ENCODE data around the gene OGT. TPM values are rescaled to one million over a fixed set of nuclear protein-coding genes. Genes with fewer than 3 reads are reported as not detected.
"Not testable (repeated sequence)": the region's sequence is repeated elsewhere in the genome, so short reads cannot be mapped to it uniquely, and the experiment has no call there.

The OGT gene
- polyA plus RNA-seq, 1 experiment: 252 TPM

GRCh38 chrX:71607488-71607887 is 74.6 kb downstream of the OGT start:
- Histone ChIP-seq H3K4me3 (ENCODE audit: low read depth, low read length) (no peak overlapping the region), H3K27ac (ENCODE audit: low read depth, low read length) (no peak overlapping the region), H3K27me3 (ENCODE audit: control insufficient read depth, insufficient read depth, low read length) (no peaks in the 10 kb centered on the region), H3K9me3 (ENCODE audit: control insufficient read depth, insufficient read depth, low read length) (no peaks in the 10 kb centered on the region)
- TF ChIP-seq CTCF (IDR thresholded peaks at IDR 0.05; ENCODE audit: low read depth, low read length): no peak
- ChIA-PET CTCF (no interaction called here), POLR2A (no interaction called here)
- DNase-seq (ENCODE audit: low read depth, low spot score): no peak

GRCh38 chrX:71609095-71609750 is 76.3 kb downstream of the OGT start:
- POLR2A ChIA-PET: interaction anchor here (0.7 kb wide), 1 partner anchor 18 kb away, joined by 4 read pairs; no protein-coding TSS in a partner anchor
- TF ChIP-seq CTCF (IDR thresholded peaks at IDR 0.05; ENCODE audit: low read depth, low read length): no peak

GRCh38 chrX:71611736-71612135 is 78.8 kb downstream of the OGT start:
- CTCF ChIA-PET; H3K4me3 ChIP-seq (ENCODE audit: low read depth, low read length); DNase-seq (ENCODE audit: low read depth, low spot score); H3K9me3 ChIP-seq (ENCODE audit: control insufficient read depth, insufficient read depth, low read length); H3K27me3 ChIP-seq (ENCODE audit: control insufficient read depth, insufficient read depth, low read length); H3K27ac ChIP-seq (ENCODE audit: low read depth, low read length); POLR2A ChIA-PET: not testable (repeated sequence)

More at GRCh38 chrX:71609095-71609750, 76.3 kb downstream of the OGT start:
- CTCF ChIA-PET: no interaction called here
- no peak overlapping the region for H3K27ac ChIP-seq (ENCODE audit: low read depth, low read length)
- no peaks in the 10 kb centered on the region for H3K27me3 ChIP-seq (ENCODE audit: control insufficient read depth, insufficient read depth, low read length)
- no peaks in the 10 kb centered on the region for H3K9me3 ChIP-seq (ENCODE audit: control insufficient read depth, insufficient read depth, low read length)
- H3K4me3 ChIP-seq (ENCODE audit: low read depth, low read length): no peak overlapping the region
- no peak for DNase-seq (ENCODE audit: low read depth, low spot score)

GRCh38 chrX:71612256-71612655 is 79.4 kb downstream of the OGT start:
- no peak for DNase-seq (ENCODE audit: low read depth, low spot score)
- CTCF ChIA-PET: no interaction called here

GRCh38 chrX:71615056-71615455 is 82.2 kb downstream of the OGT start:
- no peaks in the 10 kb centered on the region for H3K27me3 ChIP-seq (ENCODE audit: control insufficient read depth, insufficient read depth, low read length)
- H3K9me3 ChIP-seq (ENCODE audit: control insufficient read depth, insufficient read depth, low read length): no peaks in the 10 kb centered on the region; the same call in 1 of the 2 replicates
- H3K27ac ChIP-seq (ENCODE audit: low read depth, low read length): no peak overlapping the region
- POLR2A ChIA-PET: no interaction called here
- CTCF ChIA-PET: no interaction called here
- TF ChIP-seq CTCF (IDR thresholded peaks at IDR 0.05; ENCODE audit: low read depth, low read length): no peak
- DNase-seq (ENCODE audit: low read depth, low spot score): no peak
- H3K4me3 ChIP-seq (ENCODE audit: low read depth, low read length): no peak overlapping the region

More at GRCh38 chrX:71612256-71612655, 79.4 kb downstream of the OGT start:
- H3K27me3 ChIP-seq (ENCODE audit: control insufficient read depth, insufficient read depth, low read length): no peaks in the 10 kb centered on the region
- POLR2A ChIA-PET: no interaction called here
- TF ChIP-seq CTCF (IDR thresholded peaks at IDR 0.05; ENCODE audit: low read depth, low read length): no peak
- H3K27ac ChIP-seq (ENCODE audit: low read depth, low read length): no peak overlapping the region
- H3K9me3 ChIP-seq (ENCODE audit: control insufficient read depth, insufficient read depth, low read length): no peaks in the 10 kb centered on the region; the same call in 1 of the 2 replicates
- no peak overlapping the region for H3K4me3 ChIP-seq (ENCODE audit: low read depth, low read length)
